IPS DF 19.7 (cell line): ENCODE results near the gene RXRG.

Experiments used
- DNase-seq: peaks from one replicate; pipeline ENCODE4 v3.0.0-alpha.2; 2013; ENCODE audit warnings: low read depth, low spot score

The RXRG gene

GRCh38 chr1:165369255-165369848 is 75.6 kb downstream of the RXRG start:
- no peak for DNase-seq

GRCh38 chr1:165367375-165367993 is 77.4 kb downstream of the RXRG start:
- DNase-seq, result no peak

GRCh38 chr1:165365341-165365740 is 79.6 kb downstream of the RXRG start:
- DNase-seq, result no peak

- DNase-seq, result no peak
Measured at GRCh38 chr1:165364568-165365133, 80.3 kb downstream of the RXRG start.

GRCh38 chr1:165356876-165357275 is 88.0 kb downstream of the RXRG start:
- no peak for DNase-seq

- DNase-seq, result no peak
Measured at GRCh38 chr1:165355977-165356811, 88.7 kb downstream of the RXRG start, which contains the start of gene LMX1A. LMX1A (minus strand) TSS chr1:165356715; CDS start chr1:165355559, 1,156 bp downstream.

- DNase-seq, result no peak
Measured at GRCh38 chr1:165355139-165355976, 89.6 kb downstream of the RXRG start.

- no peak for DNase-seq
Measured at GRCh38 chr1:165354739-165355138, 90.2 kb downstream of the RXRG start.

- DNase-seq, result no peak
Measured at GRCh38 chr1:165353731-165354671, 90.9 kb downstream of the RXRG start.

- no peak for DNase-seq
Measured at GRCh38 chr1:165352442-165353293, 92.3 kb downstream of the RXRG start.

- no peak for DNase-seq
Measured at GRCh38 chr1:165351863-165352441, 93.0 kb downstream of the RXRG start.
